H1 (cell line): Measurements from ENCODE around the gene GBGT1. TPM values are rescaled to one million over a fixed set of nuclear protein-coding genes. Genes with fewer than 3 reads are reported as not detected.

ENCODE experiments used
- CTCF ChIA-PET: fragments of 300-600 bp; sonication (Branson Sonifier 250); formaldehyde crosslinking; loops from one replicate; lab custom pipeline; 2021; ENCODE audit not compliant: partially characterized antibody; lab: Charles Lee
- POLR2A ChIA-PET: fragments of 300-600 bp; sonication (Branson Sonifier 250); formaldehyde crosslinking; loops from one replicate; lab custom pipeline; 2021; ENCODE audit warnings: inconsistent platforms; ENCODE audit not compliant: partially characterized antibody; lab: Charles Lee
- DNase-seq, 2 experiments: peaks; one replicate each; pipeline versions ENCODE4 v3.0.0 to v3.0.0-alpha.2; 2010 to 2022; ENCODE audit warnings: low spot score in 2 of 2, low read depth in 1 of 2, mixed read lengths in 1 of 2
- FAIRE-seq: peaks from 2 replicates; lab custom pipeline; 2011; peaks lifted over from hg19 to GRCh38; lab: Jason Lieb, UNC
- H2AFZ ChIP-seq: 2 replicates; pipeline ENCODE4 v1.8.1; 2012; ENCODE audit warnings: low read length, inconsistent platforms
- H2AK5ac ChIP-seq: 2 replicates; pipeline ENCODE4 v1.6.1; 2013; ENCODE audit warnings: low read depth, low read length
- H2BK120ac ChIP-seq: replicated peaks from 2 replicates; pipeline ENCODE3; 2013; ENCODE audit warnings: low read depth, low read length, inconsistent platforms
- H2BK12ac ChIP-seq: 2 replicates; pipeline ENCODE4 v1.6.1; 2013; ENCODE audit warnings: low read depth, low read length
- H2BK15ac ChIP-seq: 2 replicates; pipeline ENCODE4 v1.6.1; 2013; ENCODE audit warnings: low read length
- H2BK20ac ChIP-seq: 2 replicates; pipeline ENCODE4 v1.6.1; 2013; ENCODE audit warnings: low read length
- H2BK5ac ChIP-seq: 2 replicates; pipeline ENCODE4 v1.6.1; 2013; ENCODE audit warnings: low read depth, low read length
- H3K14ac ChIP-seq: 2 replicates; pipeline ENCODE4 v1.6.1; 2013; ENCODE audit warnings: inconsistent platforms; ENCODE audit not compliant: insufficient read length
- H3K18ac ChIP-seq: 2 replicates; pipeline ENCODE4 v1.6.1; 2013; ENCODE audit warnings: low read length; ENCODE audit errors: extremely low read depth
- H3K23ac ChIP-seq: 2 replicates; pipeline ENCODE4 v1.6.1; 2013; ENCODE audit warnings: inconsistent platforms; ENCODE audit not compliant: insufficient read length
- H3K23me2 ChIP-seq: 2 replicates; pipeline ENCODE4 v1.6.1; 2013; ENCODE audit warnings: low read depth, low read length
- H3K27ac ChIP-seq: 2 replicates; pipeline ENCODE4 v1.6.1; 2011; ENCODE audit warnings: low read depth, low read length, inconsistent platforms
- H3K27me3 ChIP-seq, 4 experiments: replicated peaks in 1 of 4; 1 replicate in 1 of 4; 2 replicates in 3 of 4; pipeline versions ENCODE4 v1.6.1 to v1.8.1; 2011 to 2013; ENCODE audit warnings: low read length in 3 of 4, mild to moderate bottlenecking in 3 of 4, inconsistent platforms in 2 of 4, mixed read lengths in 2 of 4, moderate library complexity in 1 of 4; ENCODE audit not compliant: control insufficient read depth in 3 of 4, insufficient read depth in 3 of 4; ENCODE audit errors: extremely low read depth in 1 of 4
- H3K36me3 ChIP-seq, 4 experiments: 2 replicates each; pipeline versions ENCODE4 v1.6.1 to v1.8.1; 2011 to 2013; ENCODE audit warnings: mild to moderate bottlenecking in 4 of 4, low read length in 3 of 4, moderate library complexity in 2 of 4, control low read depth in 1 of 4, inconsistent platforms in 1 of 4; ENCODE audit not compliant: insufficient read depth in 4 of 4, control insufficient read depth in 2 of 4
- H3K4ac ChIP-seq: replicated peaks from 2 replicates; pipeline ENCODE3; 2013; ENCODE audit warnings: low read length, low read depth, mixed read lengths, inconsistent platforms; ENCODE audit not compliant: insufficient read length
- H3K4me1 ChIP-seq, 4 experiments: replicated peaks in 1 of 4; 1 replicate in 1 of 4; 2 replicates in 3 of 4; pipeline versions ENCODE4 v1.6.1 to v1.8.1; 2011 to 2013; ENCODE audit warnings: low read length in 3 of 4, inconsistent platforms in 2 of 4, mixed read lengths in 1 of 4; ENCODE audit not compliant: insufficient read depth in 4 of 4, control insufficient read depth in 3 of 4
- H3K4me2 ChIP-seq, 2 experiments: 2 replicates each; pipeline versions ENCODE4 v1.6.1 to v1.8.1; 2011 to 2013; ENCODE audit warnings: low read depth in 2 of 2, low read length in 2 of 2, control low read depth in 1 of 2, inconsistent platforms in 1 of 2, mild to moderate bottlenecking in 1 of 2; ENCODE audit not compliant: insufficient read depth in 1 of 2
- H3K4me3 ChIP-seq, 4 experiments: fragments of 200-600, 300-600 bp in 1 of 4; sonication (generic), shearing (Covaris generic), sonication (Bioruptor Twin) in 1 of 4; 2 replicates each; pipeline versions ENCODE4 v1.5.1 to v1.8.1; 2011 to 2016; ENCODE audit warnings: low read length in 4 of 4, low read depth in 3 of 4, control low read depth in 2 of 4, inconsistent platforms in 2 of 4, mild to moderate bottlenecking in 2 of 4, mixed read lengths in 1 of 4, moderate library complexity in 1 of 4; ENCODE audit not compliant: insufficient read depth in 2 of 4; ENCODE audit errors: extremely low read depth in 1 of 4
- H3K56ac ChIP-seq: replicated peaks from 2 replicates; pipeline ENCODE3; 2013; ENCODE audit warnings: low read depth, mild to moderate bottlenecking, mixed read lengths, low read length, inconsistent platforms; ENCODE audit not compliant: insufficient read length
- H3K79me1 ChIP-seq: 2 replicates; pipeline ENCODE4 v1.6.1; 2013; ENCODE audit warnings: low read depth, low read length, control low read depth
- H3K79me2 ChIP-seq, 2 experiments: 2 replicates each; pipeline versions ENCODE4 v1.6.1 to v1.8.1; 2012 to 2013; ENCODE audit warnings: low read length in 2 of 2, mild to moderate bottlenecking in 2 of 2, inconsistent platforms in 1 of 2; ENCODE audit not compliant: insufficient read depth in 2 of 2, control insufficient read depth in 1 of 2
- H3K9ac ChIP-seq, 4 experiments: replicated peaks in 1 of 4; 1 replicate in 1 of 4; 2 replicates in 3 of 4; pipeline versions ENCODE4 v1.6.1 to v1.8.1; 2011 to 2013; ENCODE audit warnings: low read depth in 3 of 4, low read length in 3 of 4, control low read depth in 2 of 4, mild to moderate bottlenecking in 2 of 4, moderate library complexity in 2 of 4, inconsistent platforms in 1 of 4; ENCODE audit errors: extremely low read depth in 1 of 4
- H3K9me3 ChIP-seq, 2 experiments: 2 replicates each; pipeline versions ENCODE4 v1.6.1 to v1.8.1; 2012 to 2013; ENCODE audit warnings: mild to moderate bottlenecking in 2 of 2, moderate library complexity in 2 of 2, control low read depth in 1 of 2, inconsistent platforms in 1 of 2, low read depth in 1 of 2, low read length in 1 of 2, mixed read lengths in 1 of 2; ENCODE audit not compliant: insufficient read depth in 2 of 2
- H4K20me1 ChIP-seq, 2 experiments: replicated peaks in 1 of 2; 2 replicates each; pipeline versions ENCODE3 to v1.8.1; 2011 to 2013; ENCODE audit warnings: inconsistent platforms in 2 of 2, low read length in 2 of 2, mild to moderate bottlenecking in 1 of 2; ENCODE audit not compliant: insufficient read depth in 2 of 2, control insufficient read depth in 1 of 2
- H4K5ac ChIP-seq: 2 replicates; pipeline ENCODE4 v1.6.1; 2013; ENCODE audit warnings: low read length, low read depth, mixed read lengths, inconsistent platforms; ENCODE audit not compliant: insufficient read length
- H4K8ac ChIP-seq: 2 replicates; pipeline ENCODE4 v1.8.0; 2013; ENCODE audit warnings: mild to moderate bottlenecking, moderate library complexity, low read length, inconsistent platforms; ENCODE audit not compliant: insufficient read depth; ENCODE audit errors: extremely low read depth
- H4K91ac ChIP-seq: replicated peaks from 2 replicates; pipeline ENCODE3; 2013; ENCODE audit warnings: low read length, mixed read lengths, inconsistent platforms; ENCODE audit not compliant: insufficient read length
- CREB1 ChIP-seq: IDR thresholded peaks from 2 replicates; pipeline ENCODE4 v1.6.1; 2012; ENCODE audit warnings: inconsistent platforms
- HDAC6 ChIP-seq: IDR thresholded peaks from one replicate; pipeline ENCODE4 v1.7.1; 2012; ENCODE audit warnings: low read depth, mild to moderate bottlenecking, inconsistent platforms, low read length, moderate library complexity
- RFX5 ChIP-seq: IDR thresholded peaks from 2 replicates; pipeline ENCODE4 v1.6.1; 2011; ENCODE audit warnings: low read depth, low read length, improper control_type of control experiment, borderline replicate concordance
- SRF ChIP-seq: IDR thresholded peaks from 2 replicates; pipeline ENCODE4 v1.6.1; 2011; ENCODE audit warnings: mild to moderate bottlenecking, low read depth, low read length, moderate library complexity
- WGBS, 2 experiments: shearing (Covaris generic) in 1 of 2; methylation state at CpG; one replicate each; pipeline versions ENCODE4 v1.1.6 to v1.1.7; 2013 to 2015; ENCODE audit warnings: low lambda C conversion rate in 2 of 2, mixed read lengths in 2 of 2, inconsistent platforms in 1 of 2, low coverage in 1 of 2, missing lambda C conversion rate in 1 of 2; ENCODE audit not compliant: insufficient replicate concordance in 2 of 2, insufficient coverage in 1 of 2, insufficient read length in 1 of 2; ENCODE audit errors: extremely low coverage in 1 of 2, missing lambda C conversion rate in 1 of 2; 5-methylcytosine and 5-hydroxymethylcytosine counted together
- polyA plus RNA-seq, 7 experiments: library from polyadenylated mRNA; depleted of rRNA in 3 of 7; stranded (reverse) in 5 of 7; unstranded in 2 of 7; fragments of >200 nt in 5 of 7; fragments of 200-250 nt in 2 of 7; gene quantifications; 1 replicate in 5 of 7; 2 replicates in 1 of 7; 4 replicates in 1 of 7; pipeline versions ENCODE4 v1.2.1 to v1.2.3, GENCODE V29; 2011 to 2013; ENCODE audit warnings: missing spikeins in 2 of 7, mixed read lengths in 2 of 7
- total RNA-seq: library from RNA; stranded (reverse); fragmentation: NEBNext Ultra II Directional; extraction: Animal tissue kit (Norgen Biotek cat#: 25700); gene quantifications from 2 replicates; pipeline ENCODE4 v1.2.1, GENCODE V29; 2021

Gene GBGT1
- total and polyA plus RNA-seq, 2 of the 8 experiments (the other 6 are each of a cell fraction or from before 2014, with no cell fraction given) = 7.1 to 9.7 TPM

DNA sequence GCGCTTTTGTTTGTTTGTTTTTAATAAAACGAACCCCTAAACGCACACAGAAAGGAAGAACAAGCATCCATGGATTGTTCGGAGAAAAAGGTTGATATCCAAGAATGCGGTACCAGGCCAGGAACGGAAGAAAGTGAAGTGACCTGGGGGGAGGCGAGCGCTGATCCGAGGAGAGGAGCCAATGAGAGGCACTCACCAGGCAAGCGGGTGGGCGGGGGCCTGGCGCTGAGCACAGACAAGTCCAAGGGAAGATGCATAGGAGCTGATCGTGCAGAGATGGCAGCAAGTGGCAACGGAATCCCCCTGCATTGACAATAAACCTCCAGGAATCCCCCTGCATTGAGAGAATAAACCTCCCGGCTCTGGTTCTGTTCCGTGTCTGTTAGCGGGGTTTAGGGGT lies 36.9 kb upstream of the GBGT1 start:
- CTCF ChIA-PET = interaction anchor here (1.0 to 2.8 kb wide), 5 partner anchors 13 to 271 kb away, joined by 3 to 38 read pairs (median 4); partner anchors contain the start of gene SURF6
- Histone ChIP-seq H4K91ac (no peak overlapping the region), H2BK5ac (no peak overlapping the region), H4K20me1 (no peaks in the 10 kb centered on the region), H3K79me1 (no peaks in the 10 kb centered on the region), H3K56ac (no peak overlapping the region), H2AFZ (no peak overlapping the region), H3K27me3 (peaks cover 0 to 32% (median 19%) of the 10 kb centered on the region in 4 experiments; a peak in 6 of 7 replicates), H3K4me2 (no peak overlapping the region), H3K4ac (no peak overlapping the region), H3K79me2 (no peaks in the 10 kb centered on the region), H3K23ac (no peak overlapping the region), H3K4me1 (no peaks in the 10 kb centered on the region; a peak in 1 of 7 replicates), H3K4me3 (no peak overlapping the region), H3K27ac (no peak overlapping the region), H2AK5ac (no peak overlapping the region), H2BK20ac (no peak overlapping the region), H3K23me2 (no peaks in the 10 kb centered on the region; the same call in 1 of the 2 replicates), H4K8ac (no peak overlapping the region), H3K18ac (no peak overlapping the region), H3K36me3 (no peaks in the 10 kb centered on the region), H3K14ac (no peak overlapping the region), H3K9ac (no peak overlapping the region), H2BK15ac (no peak overlapping the region), H2BK12ac (no peak overlapping the region), H2BK120ac (no peak overlapping the region), H3K9me3 (no peaks in the 10 kb centered on the region), H4K5ac (no peak overlapping the region)
- POLR2A ChIA-PET = interaction anchor here (1.3 kb wide), 1 partner anchor 149 kb away, joined by 3 read pairs; no protein-coding TSS in a partner anchor
- TF ChIP-seq HDAC6 (no peak), SRF (no peak), CREB1 (no peak), RFX5 (no peak)
- FAIRE-seq = no peak
- no peak for DNase-seq
- WGBS, 2 experiments = 87% methylated on average over 17 of the region's 17 CpGs; no CpG with 5 or more reads in 1 of the 2 experiments
